ENCODE data around the gene TDRD12.

The TDRD12 gene

GRCh38 chr19:32750441-32751055, 31.0 kb downstream of the TDRD12 start (continued):
- TF ChIP-seq ZNF138 (tag by site-specific recombination; IDR thresholded peaks at IDR 0.05; ENCODE audit: borderline replicate concordance) (no peak), ZNF629 (tag by site-specific recombination; IDR thresholded peaks at IDR 0.05) (peak; percentile 85), ZNF157 (tag by site-specific recombination; IDR thresholded peaks at IDR 0.05) (no peak), YY1 (tag by site-specific recombination; IDR thresholded peaks at IDR 0.05) (no peak), ZSCAN16 (tag by site-specific recombination; IDR thresholded peaks at IDR 0.05) (no peak), ZNF302 (tag by site-specific recombination; IDR thresholded peaks at IDR 0.05; ENCODE audit: low read depth) (no peak), ZXDB (tag by site-specific recombination; IDR thresholded peaks at IDR 0.05) (peak; percentile 34; the same call in 1 of the 2 replicates), ZEB2 (tag by site-specific recombination; IDR thresholded peaks at IDR 0.05) (no peak; the same call in 1 of the 2 replicates), ZNF518A (tag by site-specific recombination; conservative IDR thresholded peaks at IDR 0.05; ENCODE audit: low read depth) (no peak), ZNF776 (tag by site-specific recombination; IDR thresholded peaks at IDR 0.05; ENCODE audit: borderline replicate concordance) (no peak), ZNF624 (tag by site-specific recombination; IDR thresholded peaks at IDR 0.05) (no peak), ZNF792 (tag by site-specific recombination; IDR thresholded peaks at IDR 0.05) (no peak), TSHZ1 (tag by site-specific recombination; IDR thresholded peaks at IDR 0.05; ENCODE audit: borderline replicate concordance) (no peak), ZNF600 (tag by site-specific recombination; IDR thresholded peaks at IDR 0.05) (0 out of 2 replicates have a peak, but pooled peaks have one; percentile 20), GLI2 (tag by site-specific recombination; IDR thresholded peaks at IDR 0.05; ENCODE audit: borderline replicate concordance, low read depth) (no peak), ZNF433 (tag by site-specific recombination; IDR thresholded peaks at IDR 0.05; ENCODE audit: low read depth) (no peak), ZBTB21 (tag by site-specific recombination; IDR thresholded peaks at IDR 0.05) (peak; percentile 90), PBX3 (CRISPR knock-in tag; IDR thresholded peaks at IDR 0.05) (no peak), KLF9 (tag by site-specific recombination; IDR thresholded peaks at IDR 0.05; ENCODE audit: low read depth) (no peak), ZNF660 (tag by site-specific recombination; IDR thresholded peaks at IDR 0.05) (0 out of 2 replicates have a peak, but pooled peaks have one; percentile 38), ZNF18 (tag by site-specific recombination; IDR thresholded peaks at IDR 0.05) (no peak), ZNF140 (tag by site-specific recombination; IDR thresholded peaks at IDR 0.05) (no peak), ZFHX2 (tag by site-specific recombination; conservative IDR thresholded peaks at IDR 0.05) (no peak)
